H7 (cell line): ENCODE measurements around the gene PWP1. TPM values are rescaled to one million over a fixed set of nuclear protein-coding genes. Genes with fewer than 3 reads are reported as not detected.
"Not testable (repeated sequence)": the region's sequence is repeated elsewhere in the genome, so short reads cannot be mapped to it uniquely, and the experiment has no call there.

Experiments
- DNase-seq: peaks from one replicate; pipeline ENCODE4 v3.0.0; 2012
- H3K27me3 ChIP-seq: 2 replicates; pipeline ENCODE4 v1.6.0; 2011; ENCODE audit warnings: mild to moderate bottlenecking, low read length; ENCODE audit not compliant: control insufficient read depth, insufficient read depth
- H3K36me3 ChIP-seq: replicated peaks from 2 replicates; pipeline ENCODE4 v1.5.1; 2011; ENCODE audit warnings: low read length; ENCODE audit not compliant: control insufficient read depth, insufficient read depth
- H3K4me3 ChIP-seq: 2 replicates; pipeline ENCODE4 v1.5.1; 2011; ENCODE audit warnings: low read depth, mild to moderate bottlenecking, control low read depth, low read length, moderate library complexity; ENCODE audit not compliant: insufficient read depth
- total RNA-seq: library from RNA; depleted of rRNA; stranded (reverse); fragments of >200 nt; shearing (Covaris generic); gene quantifications from 2 replicates; pipeline ENCODE4 v1.2.3, GENCODE V29; 2014

The PWP1 gene
- total RNA-seq, 1 experiment from 2014 or later = 65.9 TPM

DNA sequence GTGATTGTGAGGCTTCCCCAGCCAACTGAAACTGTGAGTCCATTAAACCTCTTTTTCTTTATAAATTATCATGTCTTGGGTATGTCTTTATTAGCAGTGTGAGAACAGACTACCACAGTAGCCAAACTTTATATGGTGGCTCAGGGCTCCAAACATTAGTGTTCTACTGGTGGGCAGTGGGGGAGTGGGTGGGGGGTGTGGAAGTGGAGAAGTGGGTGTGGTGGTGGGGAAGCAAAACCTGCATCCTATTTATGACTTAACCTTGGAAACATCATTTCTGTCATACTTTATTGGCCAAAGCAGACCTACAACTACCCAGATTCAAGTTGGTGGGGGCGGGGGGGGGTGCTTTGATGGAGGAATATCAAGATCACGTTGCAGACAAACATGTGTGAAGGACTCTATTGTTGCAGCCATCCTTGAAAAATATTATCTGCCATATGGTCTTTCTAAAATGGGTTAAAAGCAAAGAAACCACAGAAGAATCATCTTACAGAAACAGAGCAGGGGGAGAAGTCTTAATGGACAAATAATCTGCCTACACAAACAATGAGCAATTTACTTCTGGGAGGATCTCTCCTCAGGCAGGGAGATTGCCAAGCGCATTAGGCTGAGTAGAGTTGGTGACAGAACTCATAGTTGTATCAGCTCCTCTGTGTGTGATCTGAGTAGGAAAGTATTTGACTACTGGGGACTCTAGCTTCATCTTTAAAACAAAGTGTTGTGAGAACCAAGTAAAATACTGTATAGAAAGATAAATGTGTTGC, 1.4 kb upstream of the PWP1 start:
- no peak for DNase-seq
- no peak overlapping the region for H3K4me3 ChIP-seq
- no peaks in the 10 kb centered on the region for H3K27me3 ChIP-seq
- peaks cover 6% of the 10 kb centered on the region for H3K36me3 ChIP-seq

DNA sequence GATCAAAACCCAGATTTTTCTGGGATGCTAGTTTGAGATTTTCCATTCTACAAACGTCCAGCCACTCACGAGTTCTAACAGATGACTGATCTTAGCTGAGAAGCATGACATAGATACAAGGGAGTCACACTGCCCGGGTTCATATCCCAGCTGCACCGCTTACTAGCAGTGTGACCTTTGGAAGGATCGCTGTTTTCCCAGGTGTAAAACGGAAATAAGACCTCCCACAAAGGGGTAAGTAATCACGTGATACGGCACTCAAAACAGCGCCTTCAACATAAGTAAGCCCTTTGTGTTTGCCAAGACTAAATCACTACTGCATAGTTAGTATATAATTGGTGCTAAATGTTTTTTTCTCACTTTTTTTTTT, 624 bp upstream of the PWP1 start:
- H3K27me3 ChIP-seq = no peaks in the 10 kb centered on the region
- H3K4me3 ChIP-seq = peak overlapping the region; percentile 99
- DNase-seq = peak; percentile 69
- peaks cover 7% of the 10 kb centered on the region for H3K36me3 ChIP-seq

DNA sequence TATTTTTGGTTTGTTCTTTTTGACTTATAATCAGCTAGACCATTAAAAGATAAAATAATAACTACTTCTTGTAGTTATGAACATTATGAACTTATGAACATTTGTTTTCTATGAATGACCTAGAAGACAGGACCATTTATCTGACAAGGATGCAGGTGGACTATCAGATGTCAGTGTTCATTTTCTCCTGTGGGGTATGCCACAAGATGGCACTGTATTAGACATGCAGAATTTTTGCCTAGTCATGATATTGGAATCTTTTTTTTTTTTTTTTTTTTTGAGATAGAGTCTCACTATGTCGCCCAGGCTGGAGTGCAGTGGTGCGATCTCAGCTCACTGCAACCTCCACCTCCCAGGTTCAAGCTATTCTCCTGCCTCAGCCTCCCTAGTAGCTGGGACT, 10.2 kb downstream of the PWP1 start:
- DNase-seq, H3K27me3 ChIP-seq, H3K4me3 ChIP-seq: not testable (repeated sequence)
- peaks cover 40% of the 10 kb centered on the region for H3K36me3 ChIP-seq

DNA sequence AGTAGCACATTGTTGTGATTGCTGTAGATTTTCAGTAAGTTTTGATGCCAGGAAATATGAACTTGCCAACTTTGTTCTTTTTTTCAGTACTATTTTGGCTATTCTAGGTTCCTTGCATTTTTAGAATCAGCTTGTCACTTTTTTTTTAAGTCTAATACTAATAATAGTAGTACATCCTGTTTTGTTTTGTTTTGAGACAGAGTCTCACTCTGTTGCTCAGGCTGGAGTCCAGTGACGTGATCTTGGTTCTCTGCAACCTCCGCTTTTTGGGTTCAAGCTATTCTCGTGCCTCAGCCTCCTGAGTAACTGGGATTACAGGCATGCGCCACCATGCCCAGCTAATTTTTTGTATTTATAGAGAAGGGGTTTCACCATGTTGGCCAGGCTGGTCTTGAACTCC, 16.5 kb downstream of the PWP1 start:
- no peak for DNase-seq
- Histone ChIP-seq H3K36me3 (peaks cover 30% of the 10 kb centered on the region), H3K27me3 (no peaks in the 10 kb centered on the region), H3K4me3 (no peak overlapping the region)

DNA sequence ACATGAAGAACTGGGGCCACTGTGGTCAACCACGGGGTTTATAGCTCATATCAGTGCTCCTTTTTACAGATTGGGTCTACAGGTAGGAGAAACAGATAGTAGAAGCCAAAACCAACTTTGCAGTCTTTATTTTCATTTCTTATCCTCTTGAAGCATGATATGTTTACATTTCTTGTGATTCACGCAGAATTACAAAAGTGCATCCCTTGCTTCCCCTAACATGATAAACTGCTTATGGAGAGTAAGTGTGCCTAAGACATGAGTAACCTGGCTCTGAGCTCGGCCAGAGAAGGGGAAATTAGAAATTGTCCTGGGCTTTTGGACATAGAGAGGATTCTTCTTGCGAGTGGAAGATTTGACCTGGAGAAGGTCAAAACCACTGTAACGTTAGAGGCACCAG, 18.4 kb downstream of the PWP1 start:
- Histone ChIP-seq H3K4me3 (no peak overlapping the region), H3K27me3 (no peaks in the 10 kb centered on the region), H3K36me3 (peaks cover 26% of the 10 kb centered on the region)
- no peak for DNase-seq

DNA sequence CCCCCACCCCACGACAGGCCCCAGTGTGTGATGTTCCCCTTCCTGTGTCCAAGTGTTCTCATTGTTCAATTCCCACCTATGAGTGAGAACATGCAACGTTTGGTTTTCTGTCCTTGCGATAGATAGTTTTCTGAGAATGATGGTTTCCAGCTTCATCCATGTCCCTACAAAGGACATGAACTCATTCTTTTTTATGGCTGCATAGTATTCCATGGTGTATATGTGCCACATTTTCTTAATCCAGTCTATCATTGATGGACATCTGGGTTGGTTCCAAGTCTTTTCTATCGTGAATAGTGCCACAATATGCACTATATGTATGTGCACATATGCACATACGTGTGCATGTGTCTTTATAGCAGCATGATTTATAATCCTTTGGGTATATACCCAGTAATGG, 19.9 kb downstream of the PWP1 start:
- H3K27me3 ChIP-seq, H3K4me3 ChIP-seq, DNase-seq: not testable (repeated sequence)
- peaks cover 26% of the 10 kb centered on the region for H3K36me3 ChIP-seq

DNA sequence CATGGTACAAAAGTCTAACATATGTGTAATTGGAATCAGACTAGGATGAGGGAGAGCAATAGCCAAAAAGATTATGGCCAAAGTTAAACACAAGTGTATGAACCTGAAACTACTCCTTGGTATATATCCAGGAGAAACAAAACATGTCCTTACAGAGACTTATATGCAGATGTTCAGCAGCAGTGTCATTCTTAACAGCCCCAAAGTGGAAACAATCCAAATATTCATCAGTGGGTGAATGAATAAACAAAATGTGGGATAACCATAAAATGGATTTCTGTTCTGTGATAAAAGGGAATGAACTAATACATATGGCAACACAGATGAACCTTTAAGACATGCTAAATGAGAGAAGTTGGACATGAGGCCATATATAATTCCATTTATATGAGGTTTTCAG, 30.2 kb downstream of the PWP1 start:
- Histone ChIP-seq H3K4me3 (no peak overlapping the region), H3K27me3 (no peaks in the 10 kb centered on the region), H3K36me3 (peaks cover 9% of the 10 kb centered on the region)
- no peak for DNase-seq

DNA sequence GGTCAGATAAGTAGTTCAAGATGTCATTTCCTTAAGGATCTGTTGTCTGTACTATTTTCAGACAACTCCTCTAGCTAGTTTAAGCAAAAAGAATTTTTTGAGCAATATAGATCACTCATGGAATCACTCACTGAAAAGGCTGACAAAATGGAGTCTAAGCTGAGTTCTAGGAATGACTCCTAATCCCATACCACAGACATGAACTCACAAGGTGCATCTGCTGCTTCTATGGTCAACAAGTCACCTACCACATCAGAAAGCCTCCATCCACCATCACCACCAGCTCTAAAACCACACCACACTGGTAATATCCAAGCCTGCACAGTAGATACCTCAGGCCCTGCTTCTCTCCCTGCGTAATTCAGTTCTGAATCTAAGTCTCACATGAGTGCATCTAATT, 33.0 kb downstream of the PWP1 start:
- DNase-seq = no peak
- Histone ChIP-seq H3K36me3 (peaks cover 1% of the 10 kb centered on the region), H3K4me3 (no peak overlapping the region), H3K27me3 (no peaks in the 10 kb centered on the region)

DNA sequence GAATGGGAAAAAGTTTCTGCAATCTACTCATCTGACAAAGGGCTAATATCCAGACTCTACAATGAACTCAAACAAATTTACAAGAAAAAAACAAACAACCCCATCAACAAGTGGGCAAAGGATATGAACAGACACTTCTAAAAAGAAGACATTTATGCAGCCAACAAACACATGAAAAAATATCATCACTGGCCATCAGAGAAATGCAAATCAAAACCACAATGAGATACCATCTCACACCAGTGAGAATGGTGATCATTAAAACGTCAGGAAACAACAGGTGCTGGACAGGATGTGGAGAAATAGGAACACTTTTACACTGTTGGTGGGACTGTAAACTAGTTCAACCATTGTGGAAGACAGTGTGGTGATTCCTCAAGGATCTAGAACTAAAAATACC, 41.7 kb downstream of the PWP1 start:
- not testable (repeated sequence) for H3K27me3 ChIP-seq, H3K4me3 ChIP-seq, H3K36me3 ChIP-seq, DNase-seq

DNA sequence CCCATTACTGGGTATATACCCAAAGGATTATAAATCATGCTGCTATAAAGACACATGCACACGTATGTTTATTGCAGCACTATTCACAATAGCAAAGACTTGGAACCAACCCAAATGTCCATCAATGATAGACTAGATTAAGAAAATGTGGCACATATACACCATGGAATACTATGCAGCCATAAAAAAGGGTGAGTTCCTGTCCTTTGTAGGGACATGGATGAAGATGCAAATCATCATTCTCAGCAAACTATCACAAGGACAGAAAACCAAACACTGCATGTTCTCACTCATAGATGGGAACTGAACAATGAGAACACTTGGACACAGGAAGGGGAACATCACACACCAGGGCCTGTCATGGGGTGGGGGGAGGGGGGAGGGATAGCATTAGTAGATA, 42.1 kb downstream of the PWP1 start:
- H3K36me3 ChIP-seq, DNase-seq, H3K4me3 ChIP-seq, H3K27me3 ChIP-seq: not testable (repeated sequence)

DNA sequence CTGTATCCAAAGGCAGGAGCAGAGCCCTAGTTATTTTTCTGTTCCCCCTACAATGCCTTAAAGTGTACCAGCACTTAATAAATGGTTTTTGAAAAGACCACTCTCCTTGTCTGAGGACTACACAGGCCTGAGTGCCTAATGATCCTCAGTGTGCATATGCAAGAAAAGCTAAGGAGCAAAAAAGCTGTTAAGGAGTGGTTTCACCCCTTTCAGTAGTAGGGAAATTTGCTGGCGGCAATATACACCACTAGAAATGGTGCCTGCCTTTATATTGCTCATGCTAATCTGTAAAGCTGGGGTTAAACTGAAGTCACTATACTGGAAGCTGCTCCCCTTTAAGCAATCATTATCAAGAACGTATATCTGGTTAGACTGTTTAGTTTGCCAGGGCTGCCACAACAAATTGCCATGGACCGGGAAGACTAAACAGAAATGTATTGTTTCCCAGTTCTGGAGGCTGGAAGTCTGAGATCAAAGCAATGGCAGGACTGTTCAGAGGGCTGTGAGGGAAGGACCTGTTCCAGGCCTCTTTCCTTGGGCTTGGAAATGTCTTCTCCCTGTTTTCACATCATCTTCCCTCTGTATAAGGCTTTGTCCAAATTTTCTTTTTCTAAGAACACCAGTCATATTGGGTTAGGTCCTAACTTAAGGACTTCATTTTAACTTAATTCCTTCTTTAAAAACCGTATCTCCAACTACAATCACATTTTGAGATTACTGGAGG, 45.2 kb downstream of the PWP1 start:
- DNase-seq = no peak
- peaks cover 8% of the 10 kb centered on the region for H3K36me3 ChIP-seq
- H3K4me3 ChIP-seq = no peak overlapping the region
- no peaks in the 10 kb centered on the region for H3K27me3 ChIP-seq

DNA sequence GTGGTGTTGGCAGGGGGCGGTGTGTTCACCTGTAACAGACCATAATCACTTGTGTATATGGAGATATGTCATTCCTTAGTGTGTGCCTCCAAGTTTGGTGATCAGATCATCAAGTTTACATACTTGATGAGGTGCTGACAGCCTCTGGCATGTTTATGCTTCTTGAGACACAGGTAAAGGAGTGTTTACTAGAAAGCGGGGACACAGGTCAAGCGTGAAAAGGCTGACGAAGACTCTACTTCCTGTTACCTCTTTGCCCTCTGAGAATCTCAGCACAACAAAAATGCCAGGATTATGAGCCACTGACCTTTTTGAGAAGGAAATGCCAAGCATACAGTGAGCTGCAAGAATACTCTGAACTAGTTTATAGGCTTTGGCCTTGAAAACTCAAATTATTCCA, 45.8 kb downstream of the PWP1 start:
- no peak for DNase-seq
- H3K4me3 ChIP-seq = no peak overlapping the region
- peaks cover 8% of the 10 kb centered on the region for H3K36me3 ChIP-seq
- H3K27me3 ChIP-seq = no peaks in the 10 kb centered on the region

DNA sequence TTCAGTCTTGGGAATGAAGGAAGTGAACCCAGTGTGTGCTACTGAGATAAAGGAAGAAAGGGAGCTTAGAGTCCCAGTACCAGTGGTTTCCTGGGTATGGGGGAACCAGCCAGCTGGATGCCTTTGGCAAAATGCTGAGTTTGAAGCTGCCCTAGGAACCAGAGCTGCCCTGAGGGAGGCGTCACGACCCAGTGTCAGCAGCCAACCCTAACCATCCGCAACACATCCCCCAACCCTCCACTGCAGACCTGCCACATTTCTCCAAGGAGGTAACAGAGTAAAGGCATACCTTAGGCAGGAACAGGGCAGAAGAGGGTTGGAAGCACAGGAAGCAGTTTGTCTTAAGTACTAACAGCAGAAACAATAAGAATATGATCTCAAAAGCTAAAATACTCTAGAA, 46.8 kb downstream of the PWP1 start:
- peak; percentile 10 for DNase-seq
- Histone ChIP-seq H3K27me3 (no peaks in the 10 kb centered on the region), H3K4me3 (no peak overlapping the region), H3K36me3 (peaks cover 11% of the 10 kb centered on the region)

DNA sequence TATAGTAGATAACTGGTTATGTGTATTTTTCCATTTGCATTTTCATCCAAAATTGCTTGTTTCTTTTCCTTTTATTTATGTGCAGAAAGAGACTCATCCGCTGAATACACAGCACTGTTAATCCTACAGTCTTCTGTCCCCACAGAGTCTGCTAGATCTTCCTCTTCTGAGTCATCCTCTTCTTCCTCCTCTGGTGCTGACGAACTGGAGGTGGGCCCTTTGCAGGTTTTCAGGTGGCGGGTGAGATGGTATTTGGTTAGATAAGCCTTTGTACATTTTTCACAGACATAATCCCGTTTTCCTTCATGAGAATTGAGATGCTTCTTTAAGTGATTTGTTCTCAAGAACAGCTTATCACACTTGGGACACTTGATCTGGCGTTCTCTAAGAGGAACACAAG, 48.5 kb downstream of the PWP1 start:
- no peak for DNase-seq
- no peak overlapping the region for H3K4me3 ChIP-seq
- H3K36me3 ChIP-seq = peaks cover 22% of the 10 kb centered on the region

DNA sequence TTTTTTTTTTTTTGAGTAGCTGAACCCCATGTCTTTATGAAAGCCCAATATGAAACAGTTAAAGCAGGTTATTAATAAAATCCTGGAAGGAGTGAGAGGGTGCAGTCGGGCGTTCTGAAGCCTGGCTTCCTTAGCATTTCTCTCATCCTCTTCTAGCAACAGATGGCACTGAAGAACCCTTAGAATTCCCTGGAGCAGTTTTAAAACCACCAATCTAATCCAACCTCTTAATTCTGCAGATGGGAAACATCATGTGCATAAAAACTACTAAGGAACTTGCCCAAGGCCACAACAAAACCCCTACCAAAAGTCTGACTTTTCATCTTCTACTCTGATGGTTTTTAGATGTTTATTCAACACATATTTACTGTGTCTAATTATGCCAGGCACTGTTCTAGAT, 50.2 kb downstream of the PWP1 start:
- Histone ChIP-seq H3K36me3 (peaks cover 29% of the 10 kb centered on the region), H3K4me3 (no peak overlapping the region), H3K27me3 (no peaks in the 10 kb centered on the region)
- DNase-seq = no peak

More for the DNA sequence above, 48.5 kb downstream of the PWP1 start:
- no peaks in the 10 kb centered on the region for H3K27me3 ChIP-seq
